ENCODE measurements around the gene CIITA. TPM values are rescaled to one million over a fixed set of nuclear protein-coding genes. Genes with fewer than 3 reads are reported as not detected.

Gene CIITA
- total and polyA plus RNA-seq, 11 donors: 1.6 to 73.9 (median 8.2) TPM

DNA sequence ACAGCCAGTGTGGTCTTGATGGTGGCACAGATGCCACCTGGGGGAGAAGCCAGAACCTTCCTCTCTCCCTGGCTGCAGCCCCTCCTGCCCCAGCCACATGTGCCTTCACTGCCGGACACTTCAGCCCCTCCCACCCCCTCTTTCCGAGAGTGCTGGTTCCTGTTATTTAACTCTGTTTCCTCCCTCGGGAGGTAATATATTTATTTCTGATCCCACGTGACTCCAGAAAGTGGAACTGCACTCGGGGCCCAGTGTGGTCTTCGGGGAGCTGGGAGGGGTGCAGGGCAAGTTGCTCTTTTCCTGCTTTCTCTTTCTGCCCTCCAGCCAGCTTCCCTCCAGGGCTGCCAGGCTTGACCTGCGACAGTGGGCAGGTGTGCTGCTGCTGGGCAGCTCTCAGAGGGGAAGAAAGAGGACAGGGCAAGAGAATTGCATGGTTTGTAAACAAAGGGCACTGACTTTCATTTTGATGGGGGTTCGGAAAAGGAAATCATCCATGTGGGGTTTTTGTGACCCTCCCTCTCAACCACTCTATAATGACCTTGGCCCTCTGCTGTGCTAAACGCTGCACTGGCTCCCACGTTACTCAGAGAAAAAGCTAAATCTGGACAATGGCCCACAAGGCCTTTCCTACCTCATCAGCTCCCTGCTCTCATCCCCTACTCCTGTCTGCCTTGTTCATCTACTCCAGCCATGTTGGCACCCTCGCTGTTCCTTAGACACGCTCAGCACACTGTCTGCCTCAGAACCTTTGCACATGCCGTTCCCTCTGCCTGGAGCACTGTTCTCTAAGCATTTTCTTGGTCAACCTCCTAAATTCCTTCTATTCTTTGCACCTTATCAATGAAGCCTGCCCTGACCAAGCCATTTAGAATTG is 8.2 kb upstream of the CIITA start:
- DNase-seq: peak; percentile 68 to 75 (median 74)
- H3K9me3 ChIP-seq: no peaks in the 10 kb centered on the region
- TF ChIP-seq POLR2A (IDR thresholded peaks at IDR 0.05): no peak
- TF ChIP-seq CTCF (IDR thresholded peaks at IDR 0.05): no peak
- H3K4me3 ChIP-seq: peak overlapping the region in 7 of 12 donors; percentile 10 to 40 (median 24)
- no peaks in the 10 kb centered on the region for H3K36me3 ChIP-seq
- ATAC-seq: peak; percentile 53 to 85 (median 59)
- H3K27me3 ChIP-seq: peaks cover 0 to 9% (median 0%) of the 10 kb centered on the region in 9 donors
- peak overlapping the region; percentile 6 to 92 (median 62) for H3K27ac ChIP-seq
- WGBS, 4 donors: 39 to 53% (median 44%) methylated on average over 13 of the region's 13 CpGs
- intact Hi-C loops (cut with DNase I): loop anchor here in 2 of 10 donors (2.0 to 5.0 kb wide), 2 partner anchors 37 to 42 kb away; no protein-coding TSS in a partner anchor
- H3K4me1 ChIP-seq: peaks cover 0 to 73% (median 29%) of the 10 kb centered on the region in 12 donors

- Histone ChIP-seq H3K9me3 (no peaks in the 10 kb centered on the region), H3K4me1 (peaks cover 0 to 78% (median 29%) of the 10 kb centered on the region in 12 donors), H3K36me3 (no peaks in the 10 kb centered on the region), H3K27ac (peak overlapping the region in 6 of 12 donors; percentile 16 to 92 (median 69)), H3K4me3 (no peak overlapping the region), H3K27me3 (peaks cover 0 to 6% (median 0%) of the 10 kb centered on the region in 9 donors)
- TF ChIP-seq CTCF (IDR thresholded peaks at IDR 0.05) (no peak), POLR2A (IDR thresholded peaks at IDR 0.05) (no peak)
- intact Hi-C loops (cut with DNase I): no loop called here
- 81 to 86% (median 82%) methylated on average over 5 of the region's 5 CpGs for WGBS, 4 donors
- DNase-seq: no peak
- ATAC-seq: no peak
Observed at GRCh38 chr16:10870137-10870776, 6.7 kb upstream of the CIITA start.

DNA sequence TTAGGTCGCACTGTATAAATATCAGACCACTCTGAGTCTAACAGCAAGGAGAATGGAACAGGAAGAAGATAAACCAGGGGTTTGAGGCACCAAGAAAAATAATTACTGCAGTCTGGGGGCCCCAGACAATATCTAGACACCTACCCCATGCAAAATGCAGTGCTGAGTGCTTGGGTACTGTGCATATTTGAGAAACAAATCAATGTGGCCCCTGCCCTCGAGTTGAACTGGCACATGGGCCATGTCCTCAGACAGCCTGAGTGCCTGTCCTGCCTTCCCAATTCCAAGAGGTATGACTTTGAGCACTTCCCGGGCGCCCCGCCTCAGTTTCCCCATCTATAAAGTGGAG is 6.2 kb upstream of the CIITA start:
- intact Hi-C loops (cut with DNase I): no loop called here
- H3K36me3 ChIP-seq: no peaks in the 10 kb centered on the region
- TF ChIP-seq POLR2A (IDR thresholded peaks at IDR 0.05) (no peak), CTCF (IDR thresholded peaks at IDR 0.05) (no peak)
- WGBS, 4 donors: 80 to 88% (median 83%) methylated on average over 2 to 5 of the region's 5 CpGs
- H3K4me3 ChIP-seq: no peak overlapping the region
- peaks cover 0 to 81% (median 29%) of the 10 kb centered on the region in 12 donors for H3K4me1 ChIP-seq
- no peaks in the 10 kb centered on the region for H3K9me3 ChIP-seq
- no peak for ATAC-seq
- DNase-seq: no peak
- peak overlapping the region in 10 of 12 donors; percentile 20 to 92 (median 60) for H3K27ac ChIP-seq
- H3K27me3 ChIP-seq: peaks cover 0 to 8% (median 0%) of the 10 kb centered on the region in 9 donors

All from heart left ventricle (tissue), 16 donors.